NCI-H748 treated with DMSO at 0.1 percent for 48 hours (cell line): ENCODE results near the gene HMX3.
"Not testable (repeated sequence)": the region's sequence is repeated elsewhere in the genome, so short reads cannot be mapped to it uniquely, and the experiment has no call there.

Source experiments
- DNase-seq: peaks from one replicate; lab custom pipeline; 2025; lab: John Stamatoyannopoulos, UW

HMX3 gene

GRCh38 chr10:123171616-123172015 is 35.8 kb downstream of the HMX3 start:
- not testable (repeated sequence) for DNase-seq

- no peak for DNase-seq
These were observed 39.9 kb downstream of the HMX3 start for GRCh38 chr10:123175389-123176387.

- DNase-seq, result not testable (repeated sequence)
These were observed 42.6 kb downstream of the HMX3 start for GRCh38 chr10:123178390-123178789.

- no peak for DNase-seq
These were observed 44.6 kb downstream of the HMX3 start for GRCh38 chr10:123180101-123181090.

- DNase-seq, result no peak
These were observed 48.0 kb downstream of the HMX3 start for GRCh38 chr10:123183724-123184123.

GRCh38 chr10:123187781-123188180 is 52.0 kb downstream of the HMX3 start:
- DNase-seq, result no peak
